HEK293T (cell line): ENCODE measurements around the gene SNX3.
A peak's percentile ranks its signal among the peaks of the same experiment; 100 is the strongest.

Source experiments
- CTCF ChIA-PET: fragments of 350-600 bp; formaldehyde crosslinking; extraction: SDS; loops from one replicate; lab custom pipeline; 2021; ENCODE audit warnings: antibody characterized with exemption, inconsistent platforms; lab: Yijun Ruan, JAX
- POLR2A ChIA-PET: fragments of 350-600 bp; formaldehyde crosslinking; extraction: SDS; loops from one replicate; lab custom pipeline; 2020; ENCODE audit warnings: antibody characterized with exemption, inconsistent platforms; lab: Yijun Ruan, JAX
- DNase-seq: peaks from one replicate; pipeline ENCODE4 v3.0.0; 2012; ENCODE audit warnings: mixed read lengths; ENCODE audit errors: extremely low spot score
- ARNT ChIP-seq: fragments of 450-650 bp; IDR thresholded peaks from 2 replicates; pipeline ENCODE4 v1.6.1; 2017; ENCODE audit warnings: mild to moderate bottlenecking
- BHLHE40 ChIP-seq: fragments of 450-650 bp; IDR thresholded peaks from 2 replicates; pipeline ENCODE4 v1.6.1; 2016; ENCODE audit warnings: mild to moderate bottlenecking, moderate library complexity, borderline replicate concordance
- CTBP1 ChIP-seq: fragments of 450-650 bp; IDR thresholded peaks from 2 replicates; pipeline ENCODE4 v1.6.1; 2016; ENCODE audit warnings: borderline replicate concordance
- ELF4 ChIP-seq: fragments of 450-650 bp; IDR thresholded peaks from 2 replicates; pipeline ENCODE4 v1.6.1; 2017; ENCODE audit warnings: antibody characterized with exemption
- FOXA1 ChIP-seq: fragments of 450-650 bp; IDR thresholded peaks from 2 replicates; pipeline ENCODE4 v1.6.1; 2016; ENCODE audit warnings: mild to moderate bottlenecking
- FOXK2 ChIP-seq: fragments of 450-650 bp; IDR thresholded peaks from 2 replicates; pipeline ENCODE4 v1.6.1; 2016; ENCODE audit warnings: mild to moderate bottlenecking
- FOXM1 ChIP-seq: fragments of 450-650 bp; IDR thresholded peaks from 2 replicates; pipeline ENCODE4 v1.6.1; 2017; ENCODE audit warnings: mild to moderate bottlenecking, borderline replicate concordance
- HDGF ChIP-seq: fragments of 450-650 bp; IDR thresholded peaks from 2 replicates; pipeline ENCODE4 v1.6.1; 2017; ENCODE audit warnings: antibody characterized with exemption, borderline replicate concordance
- L3MBTL2 ChIP-seq: fragments of 450-650 bp; conservative IDR thresholded peaks from 2 replicates; pipeline ENCODE4 v1.6.1; 2016; ENCODE audit warnings: mild to moderate bottlenecking
- LEF1 ChIP-seq: fragments of 450-650 bp; IDR thresholded peaks from 2 replicates; pipeline ENCODE4 v1.6.1; 2017; ENCODE audit warnings: mild to moderate bottlenecking, borderline replicate concordance
- NFRKB ChIP-seq: fragments of 450-650 bp; IDR thresholded peaks from 2 replicates; pipeline ENCODE4 v1.6.1; 2016; ENCODE audit warnings: mild to moderate bottlenecking, moderate library complexity
- SP1 ChIP-seq: fragments of 450-650 bp; IDR thresholded peaks from 2 replicates; pipeline ENCODE4 v1.6.1; 2017
- SUZ12 ChIP-seq: fragments of 450-650 bp; IDR thresholded peaks from 2 replicates; pipeline ENCODE4 v1.6.1; 2016; ENCODE audit warnings: mild to moderate bottlenecking
- TARDBP ChIP-seq: fragments of 450-650 bp; IDR thresholded peaks from 2 replicates; pipeline ENCODE4 v1.6.1; 2016
- ZNF384 ChIP-seq: fragments of 450-650 bp; IDR thresholded peaks from 2 replicates; pipeline ENCODE4 v1.6.1; 2016
- TF ChIP-seq, protein P1 (sequence below): fragments of 450-650 bp; IDR thresholded peaks from 2 replicates; pipeline ENCODE4 v1.6.1; 2016

The SNX3 gene

GRCh38 chr6:108268845-108269244, 8.0 kb upstream of the SNX3 start:
- ChIA-PET CTCF (no interaction called here), POLR2A (no interaction called here)
- DNase-seq = no peak
- no peak for TF ChIP-seq SUZ12
- TF ChIP-seq ZNF384 = no peak
- TF ChIP-seq L3MBTL2 = no peak
- TF ChIP-seq ELF4 = no peak
- no peak for TF ChIP-seq SP1
- TF ChIP-seq HDGF = no peak
- no peak for TF ChIP-seq LEF1
- TF ChIP-seq FOXK2 = no peak
- TF ChIP-seq, protein P1, sequence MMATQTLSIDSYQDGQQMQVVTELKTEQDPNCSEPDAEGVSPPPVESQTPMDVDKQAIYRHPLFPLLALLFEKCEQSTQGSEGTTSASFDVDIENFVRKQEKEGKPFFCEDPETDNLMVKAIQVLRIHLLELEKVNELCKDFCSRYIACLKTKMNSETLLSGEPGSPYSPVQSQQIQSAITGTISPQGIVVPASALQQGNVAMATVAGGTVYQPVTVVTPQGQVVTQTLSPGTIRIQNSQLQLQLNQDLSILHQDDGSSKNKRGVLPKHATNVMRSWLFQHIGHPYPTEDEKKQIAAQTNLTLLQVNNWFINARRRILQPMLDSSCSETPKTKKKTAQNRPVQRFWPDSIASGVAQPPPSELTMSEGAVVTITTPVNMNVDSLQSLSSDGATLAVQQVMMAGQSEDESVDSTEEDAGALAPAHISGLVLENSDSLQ = no peak
- TF ChIP-seq NFRKB = no peak
- no peak for TF ChIP-seq TARDBP
- TF ChIP-seq ARNT = no peak
- TF ChIP-seq FOXM1 = no peak
- no peak for TF ChIP-seq CTBP1
- TF ChIP-seq BHLHE40 = no peak
- TF ChIP-seq FOXA1 = no peak

- POLR2A ChIA-PET = no interaction called here
- CTCF ChIA-PET = no interaction called here
- no peak for TF ChIP-seq FOXA1
- no peak for TF ChIP-seq ELF4
- no peak for TF ChIP-seq ZNF384
- no peak for TF ChIP-seq L3MBTL2
- TF ChIP-seq TARDBP = no peak
- no peak for TF ChIP-seq SP1
- no peak for TF ChIP-seq SUZ12
- TF ChIP-seq NFRKB = no peak
- TF ChIP-seq CTBP1 = no peak
- TF ChIP-seq LEF1 = no peak
- TF ChIP-seq BHLHE40 = no peak
- no peak for TF ChIP-seq ARNT
- TF ChIP-seq HDGF = no peak
- TF ChIP-seq FOXK2 = no peak
- TF ChIP-seq, protein P1 = no peak
- no peak for TF ChIP-seq FOXM1
- DNase-seq = no peak
These were observed 2.5 kb upstream of the SNX3 start for GRCh38 chr6:108263371-108263770.

GRCh38 chr6:108260126-108260808, 573 bp downstream of the SNX3 start:
- CTCF ChIA-PET = no interaction called here
- no peak for TF ChIP-seq ZNF384
- no peak for TF ChIP-seq SP1
- TF ChIP-seq FOXM1 = no peak
- TF ChIP-seq SUZ12 = no peak
- no peak for TF ChIP-seq HDGF
- no peak for TF ChIP-seq ELF4
- TF ChIP-seq, protein P1 = no peak
- no peak for TF ChIP-seq TARDBP
- no peak for TF ChIP-seq ARNT
- DNase-seq = peak; percentile 27
- POLR2A ChIA-PET = interaction anchor here (0.6 to 2.0 kb wide), 9 partner anchors 19 to 588 kb away, joined by 3 to 18 read pairs (median 4); partner anchors contain the start of genes AFG1L and ARMC2

DNA sequence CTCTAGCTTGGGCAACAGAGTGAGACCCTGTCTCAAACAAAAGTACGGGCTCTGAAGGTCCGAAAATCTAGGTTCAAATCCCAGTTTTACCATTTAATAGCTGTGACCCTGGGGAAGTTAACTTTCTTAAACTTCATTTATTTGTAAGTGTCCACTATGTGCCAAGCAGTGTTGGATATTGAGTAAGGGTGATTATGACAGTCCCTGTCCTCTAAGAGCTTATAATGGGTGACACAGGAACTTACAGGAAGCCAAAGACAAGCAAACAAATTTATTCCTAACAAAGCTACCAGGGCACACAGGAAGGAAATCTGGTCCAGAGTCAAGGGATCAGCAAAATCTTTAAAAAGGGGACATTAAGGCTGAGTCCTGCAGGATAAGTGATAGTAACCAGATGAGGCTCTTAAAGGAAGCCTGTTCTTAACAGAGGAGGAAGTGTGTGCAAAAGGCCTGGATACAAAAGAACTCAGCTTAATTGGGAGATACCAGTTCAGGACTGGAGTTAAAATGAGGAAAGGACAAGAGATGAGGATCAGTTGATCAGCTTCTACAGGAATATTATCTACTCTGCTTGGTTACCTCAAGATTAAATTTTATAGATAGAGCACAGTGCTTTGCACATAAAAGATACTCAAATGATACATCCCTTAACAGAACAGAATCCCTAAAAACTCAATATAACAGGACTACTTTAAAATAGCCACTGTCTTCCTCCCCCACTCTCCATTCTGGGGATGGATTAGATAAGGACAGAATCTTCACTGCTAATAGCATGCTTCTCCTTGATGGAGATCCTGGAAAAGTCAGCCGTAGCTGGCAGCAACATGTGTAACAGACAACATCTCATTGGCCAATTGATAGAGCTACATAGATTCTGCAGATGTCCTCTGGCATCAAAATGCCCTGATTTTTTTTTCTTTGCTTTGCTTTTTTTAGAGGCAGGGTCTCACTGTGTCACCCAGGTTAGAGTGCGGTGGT, 6.1 kb downstream of the SNX3 start:
- CTCF ChIA-PET = interaction anchor here (0.6 kb wide), 1 partner anchor 468 kb away, joined by 3 read pairs; no protein-coding TSS in a partner anchor
- no peak for DNase-seq
- POLR2A ChIA-PET = interaction anchor here (2.6 kb wide), 1 partner anchor 40 kb away, joined by 9 read pairs; the partner anchor contains the start of gene AFG1L
- TF ChIP-seq ZNF384 (no peak), BHLHE40 (no peak), SP1 (no peak), SUZ12 (no peak), ARNT (no peak), FOXK2 (no peak), CTBP1 (no peak), FOXA1 (no peak)

DNA sequence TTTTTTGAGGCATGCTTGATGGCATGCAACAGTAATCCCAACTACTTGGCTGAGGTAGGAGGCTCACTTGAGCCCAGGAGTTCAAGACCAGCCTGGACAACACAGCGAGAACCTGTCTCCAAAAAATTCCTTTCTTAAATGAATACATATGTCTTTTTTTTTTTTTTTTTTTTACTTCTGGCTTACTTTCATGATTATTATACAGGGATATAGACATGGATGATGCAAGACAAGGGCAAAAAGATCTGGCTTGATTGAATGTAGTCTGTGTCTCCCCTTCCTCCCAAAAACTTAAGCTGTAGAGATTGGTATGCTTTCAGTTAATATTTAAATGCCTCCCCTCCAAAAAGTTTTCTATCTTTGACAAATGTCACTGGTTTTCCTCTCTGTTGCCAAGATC, 7.6 kb downstream of the SNX3 start:
- TF ChIP-seq CTBP1 (no peak), BHLHE40 (no peak), SUZ12 (no peak), ELF4 (no peak), TARDBP (no peak), LEF1 (no peak), ARNT (no peak), FOXM1 (no peak), FOXA1 (no peak)
- POLR2A ChIA-PET = interaction anchor here (2.6 kb wide), 1 partner anchor 41 kb away, joined by 9 read pairs; the partner anchor contains the start of gene AFG1L
- DNase-seq = no peak
- CTCF ChIA-PET = interaction anchor here (0.6 kb wide), 1 partner anchor 840 kb away, joined by 3 read pairs; no protein-coding TSS in a partner anchor
